ENCODE data around the gene NSUN2. TPM values are rescaled to one million over a fixed set of nuclear protein-coding genes. Genes with fewer than 3 reads are reported as not detected.

The NSUN2 gene
- total RNA-seq, 6 experiments from 2014 or later: 24.6 to 42.5 (median 29.1) TPM

GRCh38 chr5:6637022-6637421 lies 4.2 kb upstream of the NSUN2 start:
- peak overlapping the region in 2 of 3 donors; percentile 56 to 96 for H3K27ac ChIP-seq
- no peaks in the 10 kb centered on the region for H3K27me3 ChIP-seq
- ATAC-seq: peak; percentile 3 to 42 (median 7)
- 20% methylated on average over 1 of the region's 10 CpGs for WGBS (ENCODE audit: insufficient coverage, low coverage, low lambda C conversion rate, missing lambda C conversion rate)
- peak; percentile 30 to 62 (median 61) for DNase-seq
- no peak overlapping the region for H3K4me3 ChIP-seq
- TF ChIP-seq CTCF (IDR thresholded peaks at IDR 0.05) (no peak), POLR2A (IDR thresholded peaks at IDR 0.05) (no peak)
- no peaks in the 10 kb centered on the region for H3K9me3 ChIP-seq
- intact Hi-C loops (cut with DNase I): loop anchor here (10.0 kb wide), 2 partner anchors 68 to 108 kb away; no protein-coding TSS in a partner anchor
- peaks cover 0 to 30% (median 12%) of the 10 kb centered on the region in 4 donors for H3K4me1 ChIP-seq
- H3K36me3 ChIP-seq: no peaks in the 10 kb centered on the region

- Histone ChIP-seq H3K27ac (peak overlapping the region in 2 of 3 donors; percentile 56 to 96), H3K4me3 (peak overlapping the region in 1 of 3 donors; percentile 97), H3K27me3 (no peaks in the 10 kb centered on the region), H3K4me1 (peaks cover 0 to 37% (median 14%) of the 10 kb centered on the region in 4 donors), H3K36me3 (peaks cover 0 to 3% (median 0%) of the 10 kb centered on the region in 4 donors), H3K9me3 (no peaks in the 10 kb centered on the region)
- TF ChIP-seq CTCF (IDR thresholded peaks at IDR 0.05): no peak
- TF ChIP-seq POLR2A (IDR thresholded peaks at IDR 0.05): no peak
- peak; percentile 18 to 28 (median 23) for ATAC-seq
- 40% methylated on average over 5 of the region's 5 CpGs for WGBS (ENCODE audit: insufficient coverage, low coverage, low lambda C conversion rate, missing lambda C conversion rate)
- peak; percentile 51 to 70 (median 63) for DNase-seq
- intact Hi-C loops (cut with DNase I): loop anchor here (10.0 kb wide), 2 partner anchors 69 to 109 kb away; no protein-coding TSS in a partner anchor
Observed at GRCh38 chr5:6636293-6636692, 3.4 kb upstream of the NSUN2 start.

- intact Hi-C loops (cut with DNase I): loop anchor here (10.0 kb wide), 2 partner anchors 70 to 110 kb away; no protein-coding TSS in a partner anchor
- 16% methylated on average over 5 of the region's 5 CpGs for WGBS (ENCODE audit: insufficient coverage, low coverage, low lambda C conversion rate, missing lambda C conversion rate)
- peak overlapping the region in 2 of 3 donors; percentile 97 for H3K4me3 ChIP-seq
- H3K4me1 ChIP-seq: peaks cover 0 to 40% (median 14%) of the 10 kb centered on the region in 4 donors
- H3K27me3 ChIP-seq: no peaks in the 10 kb centered on the region
- DNase-seq (no peak), ATAC-seq (peak; percentile 5 to 9 (median 6))
- peak; percentile 9 for TF ChIP-seq POLR2A (IDR thresholded peaks at IDR 0.05)
- no peak for TF ChIP-seq CTCF (IDR thresholded peaks at IDR 0.05)
- H3K36me3 ChIP-seq: peaks cover 0 to 17% (median 0%) of the 10 kb centered on the region in 4 donors
- H3K27ac ChIP-seq: peak overlapping the region in 2 of 3 donors; percentile 96 to 99
- H3K9me3 ChIP-seq: no peaks in the 10 kb centered on the region
Observed at GRCh38 chr5:6634788-6635430, 2.1 kb upstream of the NSUN2 start.

- no peak for ATAC-seq
- peak overlapping the region; percentile 94 to 99 (median 96) for H3K27ac ChIP-seq
- WGBS (ENCODE audit: insufficient coverage, low coverage, low lambda C conversion rate, missing lambda C conversion rate): 17% methylated on average over 6 of the region's 6 CpGs
Observed at GRCh38 chr5:6634306-6634705, 1.5 kb upstream of the NSUN2 start.

More at GRCh38 chr5:6634306-6634705, 1.5 kb upstream of the NSUN2 start:
- no peak for DNase-seq
- Histone ChIP-seq H3K36me3 (peaks cover 0 to 23% (median 0%) of the 10 kb centered on the region in 4 donors), H3K4me3 (peak overlapping the region; percentile 97 to 98 (median 97)), H3K4me1 (peaks cover 0 to 40% (median 14%) of the 10 kb centered on the region in 4 donors), H3K27me3 (no peaks in the 10 kb centered on the region), H3K9me3 (no peaks in the 10 kb centered on the region)
- no peak for TF ChIP-seq CTCF (IDR thresholded peaks at IDR 0.05)
- TF ChIP-seq POLR2A (IDR thresholded peaks at IDR 0.05): no peak
- intact Hi-C loops (cut with DNase I): loop anchor here (10.0 kb wide), 2 partner anchors 70 to 110 kb away; no protein-coding TSS in a partner anchor
